Stimulated activated CD8-positive, alpha-beta memory T cell treated with anti-CD3 and anti-CD28 coated beads, Interleukin-4, amount 100 ng/mL, for 1 hour (primary cell): ENCODE measurements around the gene NMNAT3.
"Not testable (repeated sequence)": the region's sequence is repeated elsewhere in the genome, so short reads cannot be mapped to it uniquely, and the experiment has no call there.

Experiments used
- DNase-seq, 2 donors: peaks; one replicate each; pipeline ENCODE4 v3.0.0-alpha.2; 2020; ENCODE audit warnings: low read depth in 2 of 2, low spot score in 1 of 2

The NMNAT3 gene

GRCh38 chr3:139639662-139640061, 38.1 kb downstream of the NMNAT3 start:
- no peak for DNase-seq

- DNase-seq = no peak
Measured at GRCh38 chr3:139638518-139638917, 39.3 kb downstream of the NMNAT3 start.

- no peak for DNase-seq
Measured at GRCh38 chr3:139636511-139636910, 41.3 kb downstream of the NMNAT3 start.

GRCh38 chr3:139634111-139634635, 43.6 kb downstream of the NMNAT3 start:
- no peak for DNase-seq

GRCh38 chr3:139633511-139633910, 44.3 kb downstream of the NMNAT3 start:
- no peak for DNase-seq

- DNase-seq = no peak
Measured at GRCh38 chr3:139630542-139630941, 47.2 kb downstream of the NMNAT3 start.

GRCh38 chr3:139629033-139629432, 48.7 kb downstream of the NMNAT3 start:
- DNase-seq = no peak

- DNase-seq = no peak
Measured at GRCh38 chr3:139627759-139628158, 50.0 kb downstream of the NMNAT3 start.

- DNase-seq = no peak
Measured at GRCh38 chr3:139620438-139620837, 57.3 kb downstream of the NMNAT3 start.

- no peak for DNase-seq
Measured at GRCh38 chr3:139619484-139619883, 58.3 kb downstream of the NMNAT3 start.

GRCh38 chr3:139617672-139618268, 60.0 kb downstream of the NMNAT3 start:
- DNase-seq = no peak

- DNase-seq = no peak
Measured at GRCh38 chr3:139611528-139611927, 66.2 kb downstream of the NMNAT3 start.

- no peak for DNase-seq
Measured at GRCh38 chr3:139610886-139611285, 66.9 kb downstream of the NMNAT3 start.

GRCh38 chr3:139608924-139609323, 68.8 kb downstream of the NMNAT3 start:
- no peak for DNase-seq

GRCh38 chr3:139608108-139608380, 69.7 kb downstream of the NMNAT3 start:
- DNase-seq = no peak

- DNase-seq = no peak
Measured at GRCh38 chr3:139607257-139608107, 70.3 kb downstream of the NMNAT3 start.

- no peak for DNase-seq
Measured at GRCh38 chr3:139602003-139602402, 75.8 kb downstream of the NMNAT3 start.

GRCh38 chr3:139601191-139601961, 76.4 kb downstream of the NMNAT3 start:
- no peak for DNase-seq

- no peak for DNase-seq
Measured at GRCh38 chr3:139597947-139598346, 79.8 kb downstream of the NMNAT3 start.

GRCh38 chr3:139591186-139591585, 86.6 kb downstream of the NMNAT3 start:
- not testable (repeated sequence) for DNase-seq

GRCh38 chr3:139588450-139588849, 89.3 kb downstream of the NMNAT3 start:
- no peak for DNase-seq

- no peak for DNase-seq
Measured at GRCh38 chr3:139587797-139588196, 90.0 kb downstream of the NMNAT3 start.
